GM23338 (cell line): ENCODE measurements around the gene PNLIPRP2. TPM values are rescaled to one million over a fixed set of nuclear protein-coding genes. Genes with fewer than 3 reads are reported as not detected.

ENCODE experiments used
- ATAC-seq: fragments of 200-7000 bp; cut with Tn5 transposase; 3 replicates; pipeline ENCODE4 v1.9.1; 2020
- DNase-seq: peaks from one replicate; pipeline ENCODE4 v3.0.0-alpha.2; 2015; ENCODE audit warnings: low spot score
- H2AFZ ChIP-seq: fragments of 200-600 bp; sonication (generic); 2 replicates; pipeline ENCODE4 v1.8.0; 2016; ENCODE audit warnings: antibody characterized with exemption, mild to moderate bottlenecking, moderate library complexity
- H3F3A ChIP-seq: fragments of 200-600 bp; sonication (generic); replicated peaks from 2 replicates; pipeline ENCODE4 v1.8.0; 2017; ENCODE audit warnings: antibody characterized with exemption, mixed run types, low read depth
- H3K27ac ChIP-seq: fragments of 200-600 bp; sonication (generic); 2 replicates; pipeline ENCODE4 v1.6.1; 2016; ENCODE audit warnings: low read depth
- H3K27me3 ChIP-seq: fragments of 200-600 bp; sonication (generic); 2 replicates; pipeline ENCODE4 v1.8.0; 2016; ENCODE audit warnings: mild to moderate bottlenecking, mixed run types, moderate library complexity; ENCODE audit not compliant: insufficient read depth
- H3K36me3 ChIP-seq: fragments of 200-600 bp; sonication (generic); 2 replicates; pipeline ENCODE4 v1.8.0; 2016; ENCODE audit warnings: mild to moderate bottlenecking; ENCODE audit not compliant: insufficient read depth
- H3K4me1 ChIP-seq: fragments of 200-600 bp; sonication (generic); 2 replicates; pipeline ENCODE4 v1.8.0; 2016; ENCODE audit warnings: mild to moderate bottlenecking, moderate library complexity; ENCODE audit not compliant: insufficient read depth
- H3K4me2 ChIP-seq: fragments of 200-600 bp; sonication (generic); 2 replicates; pipeline ENCODE4 v1.7.1; 2017; ENCODE audit warnings: mixed run types
- H3K4me3 ChIP-seq: fragments of 200-600 bp; sonication (generic); 2 replicates; pipeline ENCODE4 v1.6.1; 2016; ENCODE audit warnings: mixed run types
- H3K79me2 ChIP-seq: fragments of 200-600 bp; sonication (generic); replicated peaks from 2 replicates; pipeline ENCODE4 v1.8.0; 2017; ENCODE audit warnings: mild to moderate bottlenecking; ENCODE audit not compliant: insufficient read depth
- H3K9me2 ChIP-seq: fragments of 200-600 bp; sonication (generic); 2 replicates; pipeline ENCODE4 v1.8.0; 2017; ENCODE audit not compliant: insufficient read depth
- H4K20me1 ChIP-seq: fragments of 200-600 bp; sonication (generic); replicated peaks from 2 replicates; pipeline ENCODE4 v1.8.0; 2017; ENCODE audit warnings: mild to moderate bottlenecking; ENCODE audit not compliant: insufficient read depth
- H3K27ac Mint-ChIP-seq: 2 replicates; pipeline ENCODE4 v1.8.0; 2020; ENCODE audit warnings: inconsistent platforms, mild to moderate bottlenecking, moderate library complexity, mixed read lengths
- H3K27me3 Mint-ChIP-seq: 3 replicates; pipeline ENCODE4 v1.8.0; 2022; ENCODE audit warnings: low read depth, mild to moderate bottlenecking, moderate library complexity, mixed read lengths, inconsistent platforms; ENCODE audit not compliant: insufficient read depth, poor library complexity
- H3K36me3 Mint-ChIP-seq: 3 replicates; pipeline ENCODE4 v1.8.0; 2021; ENCODE audit warnings: low read depth, mild to moderate bottlenecking, inconsistent platforms, moderate library complexity, mixed read lengths
- H3K4me1 Mint-ChIP-seq: 3 replicates; pipeline ENCODE4 v1.8.0; 2020; ENCODE audit warnings: mild to moderate bottlenecking, inconsistent platforms, mixed read lengths
- H3K4me3 Mint-ChIP-seq: 3 replicates; pipeline ENCODE4 v1.8.0; 2021; ENCODE audit warnings: moderate library complexity, mild to moderate bottlenecking, inconsistent platforms, mixed read lengths
- H3K9me3 Mint-ChIP-seq: 3 replicates; pipeline ENCODE4 v1.8.0; 2020; ENCODE audit warnings: moderate library complexity, mild to moderate bottlenecking, inconsistent platforms, mixed read lengths
- CTCF ChIP-seq, 2 experiments: fragments of 200-600 bp in 1 of 2; sonication (generic) in 1 of 2; conservative IDR thresholded peaks; 2 replicates each; pipeline versions ENCODE4 v1.5.1 to v1.6.1; 2016 to 2017; ENCODE audit warnings: antibody characterized with exemption in 2 of 2, low read depth in 2 of 2, mild to moderate bottlenecking in 2 of 2, moderate library complexity in 1 of 2
- EZH2 ChIP-seq: fragments of 200-600 bp; sonication (generic); IDR thresholded peaks from one replicate; pipeline ENCODE4 v1.8.0; 2017; ENCODE audit warnings: antibody characterized with exemption, mild to moderate bottlenecking, low read depth; ENCODE audit not compliant: unreplicated experiment
- JUNB ChIP-seq: IDR thresholded peaks from one replicate; pipeline ENCODE4 v1.6.1; 2016; ENCODE audit warnings: antibody characterized with exemption; ENCODE audit not compliant: unreplicated experiment
- NANOG ChIP-seq: IDR thresholded peaks from 2 replicates; pipeline ENCODE4 v1.6.1; 2016; ENCODE audit warnings: antibody characterized with exemption, borderline replicate concordance
- POLR2AphosphoS5 ChIP-seq: IDR thresholded peaks from 2 replicates; pipeline ENCODE4 v1.6.1; 2016; ENCODE audit warnings: antibody characterized with exemption, low read depth
- REST ChIP-seq: IDR thresholded peaks from one replicate; pipeline ENCODE4 v1.6.1; 2018; ENCODE audit warnings: antibody characterized with exemption; ENCODE audit not compliant: unreplicated experiment
- ZNF114 ChIP-seq: fragments of 250-450 bp; sonication (Bioruptor Pico); IDR thresholded peaks from 2 replicates; pipeline ENCODE4 v1.5.0; 2020; ENCODE audit warnings: mild to moderate bottlenecking, moderate library complexity
- polyA plus RNA-seq: library from polyadenylated mRNA; unstranded; fragments of >200 nt; fragmentation: Nextera tagmentation; extraction: Ambion mirVana; gene quantifications from 2 replicates; pipeline ENCODE4 v1.2.1, GENCODE V29; 2016
- total RNA-seq: library from RNA; depleted of rRNA; stranded (reverse); fragments of >200 nt; shearing (Covaris generic); gene quantifications from 2 replicates; pipeline ENCODE4 v1.2.3, GENCODE V29; 2014
- TF ChIP-seq, protein P1 (sequence below): fragments of 250-450 bp; sonication (Bioruptor Pico); IDR thresholded peaks from 2 replicates; pipeline ENCODE4 v1.5.0; 2020; ENCODE audit warnings: mild to moderate bottlenecking, moderate library complexity

PNLIPRP2 gene
- total and polyA plus RNA-seq, 2 experiments from 2014 or later, result 0.24 TPM; not detected in 1

DNA sequence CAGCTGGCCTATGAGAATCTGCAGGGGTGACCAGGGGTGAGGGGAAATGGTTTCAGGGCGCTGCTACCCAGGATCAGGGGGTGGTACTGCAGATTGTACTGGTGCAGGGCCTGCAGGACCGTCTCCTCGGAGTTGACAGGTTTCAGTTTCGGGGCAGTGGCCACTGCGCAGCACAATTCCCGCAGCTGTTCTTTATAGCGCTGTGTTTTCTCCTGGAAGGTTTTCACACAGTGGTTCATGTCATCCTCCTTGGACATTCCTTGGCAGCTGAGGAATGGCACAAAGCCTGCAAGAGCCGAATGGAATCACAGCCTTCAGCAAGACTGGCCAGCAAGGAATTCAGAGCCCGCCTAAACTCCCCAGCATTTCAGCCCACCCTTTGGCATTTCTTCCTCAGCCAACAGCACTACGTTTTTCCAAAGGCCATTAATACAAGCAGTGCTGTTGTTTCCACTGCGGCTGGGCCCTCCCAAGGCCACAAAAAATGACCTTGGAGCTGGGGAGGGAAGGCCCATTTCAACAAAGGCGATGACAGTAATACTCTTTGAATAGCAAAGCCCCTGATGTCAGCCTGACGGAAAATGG, 44.9 kb downstream of the PNLIPRP2 start:
- TF ChIP-seq POLR2AphosphoS5 (no peak), NANOG (no peak), EZH2 (no peak), JUNB (no peak), ZNF114 (CRISPR knock-in tag) (no peak), REST (no peak), CTCF (conservative IDR thresholded peaks at IDR 0.05; ENCODE audit: low read depth in 2 of 2) (no peak)
- TF ChIP-seq, protein P1, sequence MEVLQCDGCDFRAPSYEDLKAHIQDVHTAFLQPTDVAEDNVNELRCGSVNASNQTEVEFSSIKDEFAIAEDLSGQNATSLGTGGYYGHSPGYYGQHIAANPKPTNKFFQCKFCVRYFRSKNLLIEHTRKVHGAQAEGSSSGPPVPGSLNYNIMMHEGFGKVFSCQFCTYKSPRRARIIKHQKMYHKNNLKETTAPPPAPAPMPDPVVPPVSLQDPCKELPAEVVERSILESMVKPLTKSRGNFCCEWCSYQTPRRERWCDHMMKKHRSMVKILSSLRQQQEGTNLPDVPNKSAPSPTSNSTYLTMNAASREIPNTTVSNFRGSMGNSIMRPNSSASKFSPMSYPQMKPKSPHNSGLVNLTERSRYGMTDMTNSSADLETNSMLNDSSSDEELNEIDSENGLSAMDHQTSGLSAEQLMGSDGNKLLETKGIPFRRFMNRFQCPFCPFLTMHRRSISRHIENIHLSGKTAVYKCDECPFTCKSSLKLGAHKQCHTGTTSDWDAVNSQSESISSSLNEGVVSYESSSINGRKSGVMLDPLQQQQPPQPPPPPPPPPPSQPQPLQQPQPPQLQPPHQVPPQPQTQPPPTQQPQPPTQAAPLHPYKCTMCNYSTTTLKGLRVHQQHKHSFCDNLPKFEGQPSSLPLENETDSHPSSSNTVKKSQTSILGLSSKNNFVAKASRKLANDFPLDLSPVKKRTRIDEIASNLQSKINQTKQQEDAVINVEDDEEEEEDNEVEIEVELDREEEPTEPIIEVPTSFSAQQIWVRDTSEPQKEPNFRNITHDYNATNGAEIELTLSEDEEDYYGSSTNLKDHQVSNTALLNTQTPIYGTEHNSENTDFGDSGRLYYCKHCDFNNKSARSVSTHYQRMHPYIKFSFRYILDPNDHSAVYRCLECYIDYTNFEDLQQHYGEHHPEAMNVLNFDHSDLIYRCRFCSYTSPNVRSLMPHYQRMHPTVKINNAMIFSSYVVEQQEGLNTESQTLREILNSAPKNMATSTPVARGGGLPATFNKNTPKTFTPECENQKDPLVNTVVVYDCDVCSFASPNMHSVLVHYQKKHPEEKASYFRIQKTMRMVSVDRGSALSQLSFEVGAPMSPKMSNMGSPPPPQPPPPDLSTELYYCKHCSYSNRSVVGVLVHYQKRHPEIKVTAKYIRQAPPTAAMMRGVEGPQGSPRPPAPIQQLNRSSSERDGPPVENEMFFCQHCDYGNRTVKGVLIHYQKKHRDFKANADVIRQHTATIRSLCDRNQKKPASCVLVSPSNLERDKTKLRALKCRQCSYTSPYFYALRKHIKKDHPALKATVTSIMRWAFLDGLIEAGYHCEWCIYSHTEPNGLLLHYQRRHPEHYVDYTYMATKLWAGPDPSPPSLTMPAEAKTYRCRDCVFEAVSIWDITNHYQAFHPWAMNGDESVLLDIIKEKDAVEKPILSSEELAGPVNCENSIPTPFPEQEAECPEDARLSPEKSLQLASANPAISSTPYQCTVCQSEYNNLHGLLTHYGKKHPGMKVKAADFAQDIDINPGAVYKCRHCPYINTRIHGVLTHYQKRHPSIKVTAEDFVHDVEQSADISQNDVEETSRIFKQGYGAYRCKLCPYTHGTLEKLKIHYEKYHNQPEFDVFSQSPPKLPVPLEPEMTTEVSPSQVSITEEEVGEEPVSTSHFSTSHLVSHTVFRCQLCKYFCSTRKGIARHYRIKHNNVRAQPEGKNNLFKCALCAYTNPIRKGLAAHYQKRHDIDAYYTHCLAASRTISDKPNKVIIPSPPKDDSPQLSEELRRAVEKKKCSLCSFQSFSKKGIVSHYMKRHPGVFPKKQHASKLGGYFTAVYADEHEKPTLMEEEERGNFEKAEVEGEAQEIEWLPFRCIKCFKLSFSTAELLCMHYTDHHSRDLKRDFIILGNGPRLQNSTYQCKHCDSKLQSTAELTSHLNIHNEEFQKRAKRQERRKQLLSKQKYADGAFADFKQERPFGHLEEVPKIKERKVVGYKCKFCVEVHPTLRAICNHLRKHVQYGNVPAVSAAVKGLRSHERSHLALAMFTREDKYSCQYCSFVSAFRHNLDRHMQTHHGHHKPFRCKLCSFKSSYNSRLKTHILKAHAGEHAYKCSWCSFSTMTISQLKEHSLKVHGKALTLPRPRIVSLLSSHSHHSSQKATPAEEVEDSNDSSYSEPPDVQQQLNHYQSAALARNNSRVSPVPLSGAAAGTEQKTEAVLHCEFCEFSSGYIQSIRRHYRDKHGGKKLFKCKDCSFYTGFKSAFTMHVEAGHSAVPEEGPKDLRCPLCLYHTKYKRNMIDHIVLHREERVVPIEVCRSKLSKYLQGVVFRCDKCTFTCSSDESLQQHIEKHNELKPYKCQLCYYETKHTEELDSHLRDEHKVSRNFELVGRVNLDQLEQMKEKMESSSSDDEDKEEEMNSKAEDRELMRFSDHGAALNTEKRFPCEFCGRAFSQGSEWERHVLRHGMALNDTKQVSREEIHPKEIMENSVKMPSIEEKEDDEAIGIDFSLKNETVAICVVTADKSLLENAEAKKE (CRISPR knock-in tag), result no peak
- no peak for DNase-seq
- H3K9me2 ChIP-seq, result no peaks in the 10 kb centered on the region
- peaks cover 3% of the 10 kb centered on the region; the same call in 1 of the 2 replicates for H3K36me3 ChIP-seq
- Mint-ChIP-seq H3K27ac (no peak overlapping the region), H3K9me3 (no peaks in the 10 kb centered on the region), H3K36me3 (peaks cover 37% of the 10 kb centered on the region), H3K4me1 (peaks cover 13% of the 10 kb centered on the region), H3K4me3 (no peak overlapping the region), H3K27me3 (peaks cover 2% of the 10 kb centered on the region)
- no peak overlapping the region for H2AFZ ChIP-seq
- H4K20me1 ChIP-seq, result no peaks in the 10 kb centered on the region; the same call in 1 of the 2 replicates
- H3K79me2 ChIP-seq, result peaks cover 6% of the 10 kb centered on the region
- H3K4me2 ChIP-seq, result no peak overlapping the region
- no peak overlapping the region for H3K27ac ChIP-seq
- ATAC-seq, result no peak
- H3K27me3 ChIP-seq, result no peaks in the 10 kb centered on the region
- H3F3A ChIP-seq, result no peaks in the 10 kb centered on the region
- peaks cover 11% of the 10 kb centered on the region for H3K4me1 ChIP-seq
- no peak overlapping the region for H3K4me3 ChIP-seq
